Sigmoid colon (tissue), 7 donors: ENCODE data around the gene MUSK. TPM values are rescaled to one million over a fixed set of nuclear protein-coding genes. Genes with fewer than 3 reads are reported as not detected.
"Not testable (repeated sequence)": the region's sequence is repeated elsewhere in the genome, so short reads cannot be mapped to it uniquely, and the experiment has no call there.

Experiments used
- DNase-seq: peaks from one replicate; pipeline ENCODE4 v3.0.0-alpha.2; 2019
- H3K27ac ChIP-seq, 4 donors: fragments of 200-600 bp; sonication (generic); one replicate each; pipeline ENCODE4 v1.5.1; 2016 to 2019; ENCODE audit warnings: mild to moderate bottlenecking in 1 of 4
- H3K27me3 ChIP-seq, 3 donors: fragments of 200-600 bp; sonication (generic); one replicate each; pipeline ENCODE4 v1.5.1; 2019; ENCODE audit warnings: mild to moderate bottlenecking in 1 of 3
- H3K36me3 ChIP-seq, 4 donors: fragments of 200-600 bp; sonication (generic); one replicate each; pipeline ENCODE4 v1.5.1; 2016 to 2019
- H3K4me1 ChIP-seq, 4 donors: fragments of 200-600 bp; sonication (generic); one replicate each; pipeline ENCODE4 v1.5.1; 2017 to 2019
- H3K4me3 ChIP-seq, 4 donors: fragments of 200-600 bp; sonication (generic); one replicate each; pipeline ENCODE4 v1.5.1; 2017 to 2019; ENCODE audit warnings: mild to moderate bottlenecking in 2 of 4, moderate library complexity in 1 of 4
- H3K9me3 ChIP-seq, 4 donors: fragments of 200-600 bp in 3 of 4; sonication (generic) in 3 of 4; one replicate each; pipeline versions ENCODE4 v1.5.1 to v1.6.1; 2013 to 2019
- EP300 ChIP-seq, 4 donors: sonication (generic); formaldehyde crosslinking; IDR thresholded peaks; one replicate each; pipeline ENCODE4 v1.6.1; 2017; ENCODE audit warnings: antibody characterized with exemption in 4 of 4
- POLR2A ChIP-seq, 2 donors: fragments of 450-650 bp; IDR thresholded peaks; one replicate each; pipeline ENCODE4 v1.6.1; 2016; ENCODE audit warnings: antibody characterized with exemption in 2 of 2, mild to moderate bottlenecking in 2 of 2, moderate library complexity in 2 of 2
- POLR2AphosphoS5 ChIP-seq, 4 donors: sonication (generic); formaldehyde crosslinking; IDR thresholded peaks; one replicate each; pipeline ENCODE4 v1.6.1; 2017; ENCODE audit warnings: antibody characterized with exemption in 4 of 4
- WGBS, 2 donors: extraction: QIAGEN DNeasy Blood & Tissue Kit; methylation state at CpG; one replicate each; pipeline ENCODE4 v1.1.7; 2013; 5-methylcytosine and 5-hydroxymethylcytosine counted together
- intact Hi-C: fragments of 100-400 bp; cut with DNase I; formaldehyde crosslinking; loops from one replicate; pipeline ENCODE4 v1.15.1; 2023
- polyA plus RNA-seq, 3 donors: library from polyadenylated mRNA; stranded (reverse); fragments of 200-250 nt; gene quantifications; one replicate each; pipeline ENCODE4 v1.2.3, GENCODE V29; 2013
- total RNA-seq, 4 donors: library from RNA; depleted of rRNA; stranded (reverse); fragments of >200 nt; gene quantifications; one replicate each; pipeline ENCODE4 v1.1.0, GENCODE V29; 2016
- TF ChIP-seq, protein P1 (sequence below), 4 experiments: fragments of 450-650 bp in 3 of 4; fragments of 200-600 bp in 1 of 4; IDR thresholded peaks; one replicate each; pipeline ENCODE4 v1.5.1; 2016 to 2019; ENCODE audit warnings: antibody characterized with exemption in 4 of 4, mild to moderate bottlenecking in 3 of 4, moderate library complexity in 2 of 4
- donor health status: healthy with polysubstance abuse.
- donor health status: Bipolar disorder and iron deficiency.
- donor health status: healthy.

Gene MUSK
- total and polyA plus RNA-seq, 7 donors: 0.46 to 9.7 (median 2.3) TPM

DNA sequence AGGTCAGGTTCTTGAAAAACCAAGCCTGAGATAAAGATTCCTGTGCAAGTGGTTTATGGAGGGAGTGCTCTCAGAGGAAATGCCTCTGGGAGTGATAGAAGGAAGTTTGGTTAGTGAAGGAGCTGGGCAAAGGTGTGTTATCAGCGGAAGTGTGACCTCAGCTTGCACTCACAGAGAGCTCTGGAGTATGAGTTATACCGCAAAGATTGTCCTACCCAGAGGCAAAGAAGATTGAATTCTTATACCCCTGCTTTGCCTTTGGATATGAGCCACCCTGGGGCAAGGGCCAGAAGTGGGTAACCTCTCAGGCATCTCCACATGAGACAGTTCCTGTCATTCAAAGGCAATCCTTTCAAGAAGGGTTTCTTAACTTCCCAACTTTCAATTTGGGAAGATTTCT is 145.6 kb downstream of the MUSK start:
- no peak for DNase-seq
- TF ChIP-seq POLR2A (IDR thresholded peaks at IDR 0.05) (no peak), EP300 (IDR thresholded peaks at IDR 0.05) (no peak), POLR2AphosphoS5 (IDR thresholded peaks at IDR 0.05) (no peak)
- TF ChIP-seq, protein P1, sequence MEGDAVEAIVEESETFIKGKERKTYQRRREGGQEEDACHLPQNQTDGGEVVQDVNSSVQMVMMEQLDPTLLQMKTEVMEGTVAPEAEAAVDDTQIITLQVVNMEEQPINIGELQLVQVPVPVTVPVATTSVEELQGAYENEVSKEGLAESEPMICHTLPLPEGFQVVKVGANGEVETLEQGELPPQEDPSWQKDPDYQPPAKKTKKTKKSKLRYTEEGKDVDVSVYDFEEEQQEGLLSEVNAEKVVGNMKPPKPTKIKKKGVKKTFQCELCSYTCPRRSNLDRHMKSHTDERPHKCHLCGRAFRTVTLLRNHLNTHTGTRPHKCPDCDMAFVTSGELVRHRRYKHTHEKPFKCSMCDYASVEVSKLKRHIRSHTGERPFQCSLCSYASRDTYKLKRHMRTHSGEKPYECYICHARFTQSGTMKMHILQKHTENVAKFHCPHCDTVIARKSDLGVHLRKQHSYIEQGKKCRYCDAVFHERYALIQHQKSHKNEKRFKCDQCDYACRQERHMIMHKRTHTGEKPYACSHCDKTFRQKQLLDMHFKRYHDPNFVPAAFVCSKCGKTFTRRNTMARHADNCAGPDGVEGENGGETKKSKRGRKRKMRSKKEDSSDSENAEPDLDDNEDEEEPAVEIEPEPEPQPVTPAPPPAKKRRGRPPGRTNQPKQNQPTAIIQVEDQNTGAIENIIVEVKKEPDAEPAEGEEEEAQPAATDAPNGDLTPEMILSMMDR (IDR thresholded peaks at IDR 0.05): no peak
- Histone ChIP-seq H3K9me3 (no peaks in the 10 kb centered on the region), H3K27ac (no peak overlapping the region), H3K27me3 (no peaks in the 10 kb centered on the region), H3K4me3 (no peak overlapping the region), H3K36me3 (no peaks in the 10 kb centered on the region), H3K4me1 (no peaks in the 10 kb centered on the region)
- intact Hi-C loops: no loop called here
- WGBS, 2 donors: 16 to 55% methylated on average over 2 of the region's 2 CpGs

- intact Hi-C loops: no loop called here
- no peak for DNase-seq
- H3K4me3 ChIP-seq: no peak overlapping the region
Observed at GRCh38 chr9:110815361-110815760, 146.8 kb downstream of the MUSK start.

GRCh38 chr9:110820381-110820780 is 151.8 kb downstream of the MUSK start:
- H3K4me3 ChIP-seq: no peak overlapping the region
- H3K9me3 ChIP-seq: no peaks in the 10 kb centered on the region
- H3K36me3 ChIP-seq: no peaks in the 10 kb centered on the region
- intact Hi-C loops: no loop called here
- H3K4me1 ChIP-seq: no peaks in the 10 kb centered on the region
- no peak for TF ChIP-seq EP300 (IDR thresholded peaks at IDR 0.05)
- no peak for TF ChIP-seq POLR2AphosphoS5 (IDR thresholded peaks at IDR 0.05)
- TF ChIP-seq POLR2A (IDR thresholded peaks at IDR 0.05): no peak
- TF ChIP-seq, protein P1 (IDR thresholded peaks at IDR 0.05): no peak
- WGBS, 2 donors: 60 to 75% methylated on average over 1 of the region's 1 CpG
- H3K27ac ChIP-seq: no peak overlapping the region
- H3K27me3 ChIP-seq: no peaks in the 10 kb centered on the region
- no peak for DNase-seq

More at GRCh38 chr9:110815361-110815760, 146.8 kb downstream of the MUSK start:
- H3K4me1 ChIP-seq: no peaks in the 10 kb centered on the region
- H3K27me3 ChIP-seq: no peaks in the 10 kb centered on the region
- H3K36me3 ChIP-seq: no peaks in the 10 kb centered on the region
- WGBS, 2 donors: 46 to 87% methylated on average over 1 of the region's 1 CpG
- no peak for TF ChIP-seq POLR2A (IDR thresholded peaks at IDR 0.05)
- TF ChIP-seq POLR2AphosphoS5 (IDR thresholded peaks at IDR 0.05): no peak
- no peak for TF ChIP-seq EP300 (IDR thresholded peaks at IDR 0.05)
- no peaks in the 10 kb centered on the region for H3K9me3 ChIP-seq
- H3K27ac ChIP-seq: no peak overlapping the region

DNA sequence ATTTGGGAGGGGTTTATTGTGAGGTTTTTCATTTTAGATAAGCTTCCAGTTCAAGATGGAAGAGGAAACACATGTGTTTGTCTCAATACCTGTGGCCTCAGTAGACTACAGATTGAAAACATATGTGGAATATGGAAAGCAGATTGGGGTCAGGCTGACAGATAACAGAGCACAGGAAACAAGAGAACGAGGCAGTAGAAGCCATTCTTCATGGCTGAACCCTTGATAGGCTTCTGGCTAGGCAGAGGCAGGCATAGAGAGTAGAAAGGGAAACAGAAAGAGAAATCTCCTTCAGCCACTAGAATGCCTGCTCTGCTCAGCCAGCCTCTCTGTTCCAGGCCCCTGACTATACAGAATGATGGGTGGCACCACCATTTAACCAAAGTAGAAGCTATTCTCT is 152.5 kb downstream of the MUSK start:
- Histone ChIP-seq H3K4me1 (no peaks in the 10 kb centered on the region), H3K27me3 (no peaks in the 10 kb centered on the region), H3K27ac (peak overlapping the region in 1 of 4 donors; percentile 8), H3K4me3 (no peak overlapping the region), H3K9me3 (no peaks in the 10 kb centered on the region), H3K36me3 (no peaks in the 10 kb centered on the region)
- TF ChIP-seq, protein P1 (IDR thresholded peaks at IDR 0.05): no peak
- TF ChIP-seq POLR2A (IDR thresholded peaks at IDR 0.05) (no peak), EP300 (IDR thresholded peaks at IDR 0.05) (no peak), POLR2AphosphoS5 (IDR thresholded peaks at IDR 0.05) (peak in 2 of 4 donors; percentile 11 to 34)
- no peak for DNase-seq
- intact Hi-C loops: no loop called here
- WGBS, 2 donors: 38 to 69% methylated on average over 1 of the region's 1 CpG

DNA sequence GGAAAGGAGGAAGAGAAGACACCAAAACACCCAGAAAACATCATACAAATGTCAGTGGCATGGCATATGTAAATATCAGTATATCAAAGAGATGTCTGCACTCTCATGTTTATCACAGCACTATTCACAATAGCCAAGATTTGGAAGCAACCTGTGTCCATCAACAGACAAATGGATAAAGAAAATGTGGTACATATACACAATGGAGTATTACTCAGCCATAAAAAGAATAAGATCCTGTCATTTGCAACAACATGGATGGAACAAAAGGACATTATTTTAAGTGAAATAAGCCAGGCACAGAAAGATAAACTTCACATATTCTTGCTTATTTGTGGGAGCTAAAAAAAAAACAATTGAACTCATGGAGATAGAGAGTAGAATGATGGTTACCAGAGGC is 156.5 kb downstream of the MUSK start:
- H3K9me3 ChIP-seq, DNase-seq, H3K27ac ChIP-seq, H3K4me1 ChIP-seq, H3K36me3 ChIP-seq, H3K4me3 ChIP-seq, intact Hi-C loops, H3K27me3 ChIP-seq: not testable (repeated sequence)

GRCh38 chr9:110825950-110826349 is 157.4 kb downstream of the MUSK start:
- H3K27me3 ChIP-seq: no peaks in the 10 kb centered on the region
- no peak overlapping the region for H3K27ac ChIP-seq
- H3K9me3 ChIP-seq: no peaks in the 10 kb centered on the region
- H3K4me3 ChIP-seq: no peak overlapping the region
- no peaks in the 10 kb centered on the region for H3K4me1 ChIP-seq
- intact Hi-C loops: no loop called here
- TF ChIP-seq POLR2AphosphoS5 (IDR thresholded peaks at IDR 0.05) (no peak), EP300 (IDR thresholded peaks at IDR 0.05) (no peak), POLR2A (IDR thresholded peaks at IDR 0.05) (no peak)
- TF ChIP-seq, protein P1 (IDR thresholded peaks at IDR 0.05): no peak
- 88 to 89% methylated on average over 2 of the region's 2 CpGs for WGBS, 2 donors
- no peak for DNase-seq
- no peaks in the 10 kb centered on the region for H3K36me3 ChIP-seq

DNA sequence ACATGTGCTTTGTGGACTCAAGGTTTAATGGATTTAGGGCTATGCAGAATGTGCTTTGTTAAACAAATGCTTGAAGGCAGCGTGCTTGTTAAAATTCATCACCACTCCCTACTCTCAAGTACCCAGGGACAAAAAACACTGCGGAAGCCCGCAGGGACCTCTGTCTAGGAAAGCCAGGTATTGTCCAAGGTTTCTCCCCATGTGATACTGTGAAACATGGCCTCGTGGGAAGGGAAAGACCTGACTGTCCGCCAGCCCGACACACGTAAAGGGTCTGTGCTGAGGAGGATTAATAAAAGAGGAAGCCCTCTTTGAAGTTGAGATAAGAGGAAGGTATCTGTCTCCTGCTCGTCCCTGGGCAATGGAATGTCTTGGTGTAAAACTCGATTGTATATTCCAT is 157.8 kb downstream of the MUSK start:
- DNase-seq, H3K4me3 ChIP-seq, H3K4me1 ChIP-seq, H3K27me3 ChIP-seq, intact Hi-C loops, H3K9me3 ChIP-seq, H3K27ac ChIP-seq, H3K36me3 ChIP-seq: not testable (repeated sequence)
- WGBS, 2 donors: 54 to 73% methylated on average over 9 of the region's 9 CpGs
